ENCODE measurements around the gene ALDH4A1. TPM values are rescaled to one million over a fixed set of nuclear protein-coding genes. Genes with fewer than 3 reads are reported as not detected.

Gene ALDH4A1
- total and polyA plus RNA-seq, 4 experiments from 2014 or later: 1.1 to 1.6 (median 1.5) TPM

GRCh38 chr1:18948913-18949685 is 46.7 kb upstream of the ALDH4A1 start:
- peaks cover 72 to 98% (median 89%) of the 10 kb centered on the region in 4 donors for H3K4me1 Mint-ChIP-seq
- no peaks in the 10 kb centered on the region for H3K27me3 ChIP-seq (ENCODE audit: insufficient read depth, low read length)
- no peaks in the 10 kb centered on the region for H3K9me3 Mint-ChIP-seq
- H3K4me3 Mint-ChIP-seq: peak overlapping the region; percentile 91 to 98 (median 94)
- H3K27me3 Mint-ChIP-seq: no peaks in the 10 kb centered on the region
- intact Hi-C loops (cut with micrococcal nuclease): no loop called here
- peak in 1 of 5 donors; percentile 21 for DNase-seq
- ChIA-PET CTCF (ENCODE audit: partially characterized antibody) (interaction anchor here (0.8 to 12.4 kb wide), 5 partner anchors 9 to 127 kb away, joined by 3 to 206 read pairs (median 3); no protein-coding TSS in a partner anchor), POLR2A (ENCODE audit: partially characterized antibody) (interaction anchor here (0.7 to 20.6 kb wide), 7 partner anchors 8 to 150 kb away, joined by 3 to 599 read pairs (median 5); partner anchors contain the start of gene IFFO2)
- H3K9me3 ChIP-seq (ENCODE audit: control insufficient read depth in 1 of 2, low read length in 2 of 2): no peaks in the 10 kb centered on the region
- H3K27ac ChIP-seq (ENCODE audit: low read depth, low read length): peak overlapping the region; percentile 98
- peaks cover 100% of the 10 kb centered on the region for H3K4me1 ChIP-seq (ENCODE audit: insufficient read depth, low read length)
- H3K4me3 ChIP-seq (ENCODE audit: low read length in 2 of 2): peak overlapping the region; percentile 59 to 65
- H3K36me3 ChIP-seq (ENCODE audit: insufficient read depth, low read length): no peaks in the 10 kb centered on the region
- peak overlapping the region; percentile 98 to 100 (median 100) for H3K27ac Mint-ChIP-seq
- peaks cover 3 to 21% of the 10 kb centered on the region in 2 donors for H3K36me3 Mint-ChIP-seq

GRCh38 chr1:18948048-18948912 is 45.9 kb upstream of the ALDH4A1 start:
- Histone ChIP-seq H3K36me3 (ENCODE audit: insufficient read depth, low read length) (no peaks in the 10 kb centered on the region), H3K4me3 (ENCODE audit: low read length in 2 of 2) (peak overlapping the region; percentile 33 to 65), H3K27me3 (ENCODE audit: insufficient read depth, low read length) (no peaks in the 10 kb centered on the region), H3K9me3 (ENCODE audit: control insufficient read depth in 1 of 2, low read length in 2 of 2) (no peaks in the 10 kb centered on the region), H3K27ac (ENCODE audit: low read depth, low read length) (peak overlapping the region; percentile 98), H3K4me1 (ENCODE audit: insufficient read depth, low read length) (peaks cover 100% of the 10 kb centered on the region)
- peaks cover 72 to 98% (median 89%) of the 10 kb centered on the region in 4 donors for H3K4me1 Mint-ChIP-seq
- no peaks in the 10 kb centered on the region for H3K9me3 Mint-ChIP-seq
- peak; percentile 69 to 83 (median 80) for DNase-seq
- ChIA-PET POLR2A (ENCODE audit: partially characterized antibody) (interaction anchor here (0.7 to 20.6 kb wide), 7 partner anchors 9 to 151 kb away, joined by 3 to 599 read pairs (median 5); partner anchors contain the start of gene IFFO2), CTCF (ENCODE audit: partially characterized antibody) (interaction anchor here (0.8 to 12.4 kb wide), 5 partner anchors 9 to 128 kb away, joined by 3 to 206 read pairs (median 3); no protein-coding TSS in a partner anchor)
- H3K27ac Mint-ChIP-seq: peak overlapping the region; percentile 98 to 100 (median 100)
- H3K4me3 Mint-ChIP-seq: peak overlapping the region; percentile 91 to 98 (median 94)
- H3K36me3 Mint-ChIP-seq: peaks cover 6 to 23% of the 10 kb centered on the region in 2 donors
- intact Hi-C loops (cut with micrococcal nuclease): no loop called here
- H3K27me3 Mint-ChIP-seq: no peaks in the 10 kb centered on the region

- peak overlapping the region; percentile 98 to 100 (median 100) for H3K27ac Mint-ChIP-seq
- no peaks in the 10 kb centered on the region for H3K36me3 ChIP-seq (ENCODE audit: insufficient read depth, low read length)
- H3K4me1 Mint-ChIP-seq: peaks cover 69 to 94% (median 84%) of the 10 kb centered on the region in 4 donors
- no peaks in the 10 kb centered on the region for H3K9me3 Mint-ChIP-seq
- no peaks in the 10 kb centered on the region for H3K27me3 ChIP-seq (ENCODE audit: insufficient read depth, low read length)
- H3K27ac ChIP-seq (ENCODE audit: low read depth, low read length): peak overlapping the region; percentile 98
- H3K27me3 Mint-ChIP-seq: no peaks in the 10 kb centered on the region
- peaks cover 98% of the 10 kb centered on the region for H3K4me1 ChIP-seq (ENCODE audit: insufficient read depth, low read length)
- peak overlapping the region; percentile 91 to 98 (median 94) for H3K4me3 Mint-ChIP-seq
- CTCF ChIA-PET (ENCODE audit: partially characterized antibody): interaction anchor here (3.0 to 12.4 kb wide), 4 partner anchors 20 to 39 kb away, joined by 14 to 206 read pairs (median 80); no protein-coding TSS in a partner anchor
- peaks cover 5 to 23% of the 10 kb centered on the region in 2 donors for H3K36me3 Mint-ChIP-seq
- intact Hi-C loops (cut with micrococcal nuclease): no loop called here
- H3K9me3 ChIP-seq (ENCODE audit: control insufficient read depth in 1 of 2, low read length in 2 of 2): no peaks in the 10 kb centered on the region
- POLR2A ChIA-PET (ENCODE audit: partially characterized antibody): interaction anchor here (1.5 to 20.6 kb wide), 3 partner anchors 9 to 20 kb away, joined by 5 to 599 read pairs (median 34); partner anchors contain the start of gene IFFO2
- peak overlapping the region in 1 of 2 donors; percentile 65 for H3K4me3 ChIP-seq (ENCODE audit: low read length in 2 of 2)
- no peak for DNase-seq
Observed at GRCh38 chr1:18947570-18947969, 45.2 kb upstream of the ALDH4A1 start.

- POLR2A ChIA-PET (ENCODE audit: partially characterized antibody): interaction anchor here (1.2 to 20.6 kb wide), 4 partner anchors 10 to 34 kb away, joined by 3 to 599 read pairs (median 23); partner anchors contain the start of gene IFFO2
- Mint-ChIP-seq H3K4me1 (peaks cover 65 to 94% (median 84%) of the 10 kb centered on the region in 4 donors), H3K36me3 (peaks cover 3 to 16% of the 10 kb centered on the region in 2 donors), H3K27ac (peak overlapping the region; percentile 98 to 100 (median 100)), H3K4me3 (peak overlapping the region; percentile 91 to 98 (median 94)), H3K9me3 (no peaks in the 10 kb centered on the region), H3K27me3 (no peaks in the 10 kb centered on the region)
- H3K4me1 ChIP-seq (ENCODE audit: insufficient read depth, low read length): peaks cover 97% of the 10 kb centered on the region
- intact Hi-C loops (cut with micrococcal nuclease): no loop called here
- no peak overlapping the region for H3K4me3 ChIP-seq (ENCODE audit: low read length in 2 of 2)
- H3K27ac ChIP-seq (ENCODE audit: low read depth, low read length): peak overlapping the region; percentile 98
- DNase-seq: no peak
- no peaks in the 10 kb centered on the region for H3K9me3 ChIP-seq (ENCODE audit: control insufficient read depth in 1 of 2, low read length in 2 of 2)
- CTCF ChIA-PET (ENCODE audit: partially characterized antibody): interaction anchor here (0.6 to 3.6 kb wide), 8 partner anchors 10 to 39 kb away, joined by 3 to 16 read pairs (median 6); no protein-coding TSS in a partner anchor
- H3K36me3 ChIP-seq (ENCODE audit: insufficient read depth, low read length): no peaks in the 10 kb centered on the region
- no peaks in the 10 kb centered on the region for H3K27me3 ChIP-seq (ENCODE audit: insufficient read depth, low read length)
Observed at GRCh38 chr1:18946550-18947381, 44.4 kb upstream of the ALDH4A1 start.

GRCh38 chr1:18945401-18945849 is 43.1 kb upstream of the ALDH4A1 start:
- Histone ChIP-seq H3K4me3 (ENCODE audit: low read length in 2 of 2) (no peak overlapping the region), H3K27me3 (ENCODE audit: insufficient read depth, low read length) (no peaks in the 10 kb centered on the region), H3K36me3 (ENCODE audit: insufficient read depth, low read length) (no peaks in the 10 kb centered on the region), H3K9me3 (ENCODE audit: control insufficient read depth in 1 of 2, low read length in 2 of 2) (no peaks in the 10 kb centered on the region), H3K4me1 (ENCODE audit: insufficient read depth, low read length) (peaks cover 97% of the 10 kb centered on the region), H3K27ac (ENCODE audit: low read depth, low read length) (no peak overlapping the region)
- Mint-ChIP-seq H3K4me1 (peaks cover 68 to 94% (median 88%) of the 10 kb centered on the region in 4 donors), H3K27ac (peak overlapping the region; percentile 50 to 82 (median 79)), H3K4me3 (peak overlapping the region in 7 of 8 donors; percentile 38 to 67 (median 54)), H3K36me3 (peaks cover 3 to 14% of the 10 kb centered on the region in 2 donors), H3K27me3 (no peaks in the 10 kb centered on the region), H3K9me3 (no peaks in the 10 kb centered on the region)
- DNase-seq: no peak
- POLR2A ChIA-PET (ENCODE audit: partially characterized antibody): interaction anchor here (1.2 to 20.6 kb wide), 4 partner anchors 9 to 33 kb away, joined by 3 to 599 read pairs (median 23); partner anchors contain the start of gene IFFO2
- CTCF ChIA-PET (ENCODE audit: partially characterized antibody): interaction anchor here (0.7 to 3.6 kb wide), 8 partner anchors 9 to 37 kb away, joined by 3 to 16 read pairs (median 6); no protein-coding TSS in a partner anchor
- intact Hi-C loops (cut with micrococcal nuclease): no loop called here

- H3K36me3 Mint-ChIP-seq: peaks cover 3 to 16% of the 10 kb centered on the region in 2 donors
- ChIA-PET POLR2A (ENCODE audit: partially characterized antibody) (interaction anchor here (2.4 to 20.6 kb wide), 3 partner anchors 9 to 17 kb away, joined by 12 to 599 read pairs (median 34); partner anchors contain the start of gene IFFO2), CTCF (ENCODE audit: partially characterized antibody) (interaction anchor here (1.8 to 3.6 kb wide), 5 partner anchors 8 to 37 kb away, joined by 7 to 16 read pairs (median 12); no protein-coding TSS in a partner anchor)
- H3K27ac Mint-ChIP-seq: peak overlapping the region; percentile 50 to 85 (median 79)
- no peak overlapping the region for H3K4me3 ChIP-seq (ENCODE audit: low read length in 2 of 2)
- peaks cover 69 to 94% (median 88%) of the 10 kb centered on the region in 4 donors for H3K4me1 Mint-ChIP-seq
- no peaks in the 10 kb centered on the region for H3K9me3 Mint-ChIP-seq
- H3K9me3 ChIP-seq (ENCODE audit: control insufficient read depth in 1 of 2, low read length in 2 of 2): no peaks in the 10 kb centered on the region
- intact Hi-C loops (cut with micrococcal nuclease): no loop called here
- H3K36me3 ChIP-seq (ENCODE audit: insufficient read depth, low read length): no peaks in the 10 kb centered on the region
- H3K27ac ChIP-seq (ENCODE audit: low read depth, low read length): peak overlapping the region; percentile 16
- no peaks in the 10 kb centered on the region for H3K27me3 ChIP-seq (ENCODE audit: insufficient read depth, low read length)
- peaks cover 97% of the 10 kb centered on the region for H3K4me1 ChIP-seq (ENCODE audit: insufficient read depth, low read length)
- no peak for DNase-seq
- H3K4me3 Mint-ChIP-seq: peak overlapping the region; percentile 17 to 78 (median 56)
- H3K27me3 Mint-ChIP-seq: no peaks in the 10 kb centered on the region
Observed at GRCh38 chr1:18944810-18945209, 42.5 kb upstream of the ALDH4A1 start.

Measured in CD4-positive, alpha-beta memory T cell (primary cell).